Osteocyte (in vitro differentiated cells): ENCODE data around the gene OXCT1. TPM values are rescaled to one million over a fixed set of nuclear protein-coding genes. Genes with fewer than 3 reads are reported as not detected.

Source experiments
- DNase-seq: peaks from one replicate; pipeline ENCODE4 v3.0.0; 2021; ENCODE audit warnings: mixed read lengths; ENCODE audit not compliant: unreplicated experiment; ENCODE audit errors: extremely low spot score
- H3K27ac Mint-ChIP-seq: one replicate; pipeline ENCODE4 v1.8.0; 2021; ENCODE audit warnings: mild to moderate bottlenecking, mixed read lengths; ENCODE audit not compliant: unreplicated experiment
- H3K27me3 Mint-ChIP-seq: one replicate; pipeline ENCODE4 v1.8.0; 2021; ENCODE audit warnings: mixed read lengths; ENCODE audit not compliant: unreplicated experiment
- H3K36me3 Mint-ChIP-seq: one replicate; pipeline ENCODE4 v1.8.0; 2021; ENCODE audit warnings: mixed read lengths; ENCODE audit not compliant: unreplicated experiment
- H3K4me1 Mint-ChIP-seq: one replicate; pipeline ENCODE4 v1.8.0; 2021; ENCODE audit warnings: mixed read lengths; ENCODE audit not compliant: unreplicated experiment
- H3K4me3 Mint-ChIP-seq: one replicate; pipeline ENCODE4 v1.8.0; 2021; ENCODE audit warnings: mild to moderate bottlenecking, moderate library complexity, mixed read lengths; ENCODE audit not compliant: unreplicated experiment
- H3K9me3 Mint-ChIP-seq: one replicate; pipeline ENCODE4 v1.8.0; 2021; ENCODE audit warnings: mixed read lengths; ENCODE audit not compliant: unreplicated experiment
- CTCF ChIP-seq: fragments of 200-600 bp; sonication (generic); IDR thresholded peaks from 2 replicates; pipeline ENCODE4 v1.5.0; 2021; ENCODE audit warnings: antibody characterized with exemption, mild to moderate bottlenecking, moderate library complexity
- total RNA-seq: library from RNA; stranded (reverse); gene quantifications from 2 replicates; pipeline ENCODE4 v1.2.1, GENCODE V29; 2021

The OXCT1 gene
- total RNA-seq, 1 donor from 2014 or later, result 41.9 TPM

DNA sequence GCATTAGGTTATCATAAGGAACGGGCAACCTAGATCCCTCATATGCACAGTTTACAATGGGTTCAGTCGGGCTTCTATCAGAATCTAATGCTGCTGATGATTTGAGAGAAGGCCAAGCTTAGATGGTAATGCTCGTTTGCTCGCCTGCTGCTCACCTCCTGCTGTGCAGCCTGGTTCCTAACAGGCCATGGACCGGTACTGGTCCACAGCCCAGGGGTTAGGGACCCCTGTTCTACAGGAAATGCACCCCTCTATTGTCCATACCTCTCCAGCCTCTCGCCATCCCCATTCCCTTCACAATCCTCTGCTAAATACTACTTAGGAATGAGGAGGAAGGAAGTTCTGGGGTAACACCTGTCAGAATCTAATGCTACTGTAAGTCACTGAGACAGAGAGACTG, 75.1 kb downstream of the OXCT1 start:
- H3K4me3 Mint-ChIP-seq, result no peak overlapping the region
- no peak for DNase-seq
- peaks cover 15% of the 10 kb centered on the region for H3K36me3 Mint-ChIP-seq
- no peaks in the 10 kb centered on the region for H3K27me3 Mint-ChIP-seq
- no peak for TF ChIP-seq CTCF
- peaks cover 66% of the 10 kb centered on the region for H3K4me1 Mint-ChIP-seq
- no peaks in the 10 kb centered on the region for H3K9me3 Mint-ChIP-seq
- H3K27ac Mint-ChIP-seq, result peak overlapping the region; percentile 96

- Mint-ChIP-seq H3K9me3 (no peaks in the 10 kb centered on the region), H3K4me3 (no peak overlapping the region), H3K27ac (peak overlapping the region; percentile 96), H3K27me3 (no peaks in the 10 kb centered on the region), H3K4me1 (peaks cover 70% of the 10 kb centered on the region), H3K36me3 (peaks cover 9% of the 10 kb centered on the region)
- no peak for TF ChIP-seq CTCF
- no peak for DNase-seq
Measured at GRCh38 chr5:41794471-41794870, 75.8 kb downstream of the OXCT1 start.

DNA sequence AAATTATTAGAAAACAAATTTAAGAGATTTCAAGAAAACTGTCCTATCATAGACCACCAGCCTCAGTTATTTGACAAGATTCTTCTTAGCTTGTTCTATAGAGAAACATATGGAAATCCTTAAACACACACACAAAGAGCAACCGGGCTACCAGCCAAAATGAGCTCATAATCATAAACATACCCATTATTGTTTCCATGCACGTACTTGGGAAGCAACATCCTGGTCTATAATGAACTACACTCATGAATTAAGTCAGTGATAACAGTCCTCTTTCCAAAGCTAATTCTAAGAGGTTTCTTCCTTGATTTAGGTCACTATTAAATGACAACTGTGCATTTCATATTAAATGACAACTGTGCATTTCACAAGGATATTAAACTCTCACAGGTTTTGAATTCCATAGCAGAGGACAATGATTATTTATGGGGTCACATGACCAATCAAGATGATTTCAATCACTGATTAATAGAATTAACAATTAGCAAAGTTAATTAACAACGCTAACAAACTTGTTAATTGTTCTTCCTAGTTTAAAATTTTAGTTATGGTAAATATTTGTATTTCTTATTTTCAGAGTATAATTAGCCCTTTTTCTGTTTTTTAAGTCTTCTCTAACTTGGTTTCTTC, 77.0 kb downstream of the OXCT1 start:
- Mint-ChIP-seq H3K27ac (peak overlapping the region; percentile 96), H3K36me3 (peaks cover 5% of the 10 kb centered on the region), H3K4me3 (no peak overlapping the region), H3K4me1 (peaks cover 82% of the 10 kb centered on the region), H3K27me3 (no peaks in the 10 kb centered on the region), H3K9me3 (no peaks in the 10 kb centered on the region)
- TF ChIP-seq CTCF, result no peak
- DNase-seq, result no peak

GRCh38 chr5:41790038-41790776, 80.0 kb downstream of the OXCT1 start:
- Mint-ChIP-seq H3K36me3 (no peaks in the 10 kb centered on the region), H3K4me3 (peak overlapping the region; percentile 53), H3K27ac (peak overlapping the region; percentile 91), H3K4me1 (peaks cover 95% of the 10 kb centered on the region), H3K9me3 (no peaks in the 10 kb centered on the region), H3K27me3 (no peaks in the 10 kb centered on the region)
- TF ChIP-seq CTCF, result no peak
- no peak for DNase-seq

DNA sequence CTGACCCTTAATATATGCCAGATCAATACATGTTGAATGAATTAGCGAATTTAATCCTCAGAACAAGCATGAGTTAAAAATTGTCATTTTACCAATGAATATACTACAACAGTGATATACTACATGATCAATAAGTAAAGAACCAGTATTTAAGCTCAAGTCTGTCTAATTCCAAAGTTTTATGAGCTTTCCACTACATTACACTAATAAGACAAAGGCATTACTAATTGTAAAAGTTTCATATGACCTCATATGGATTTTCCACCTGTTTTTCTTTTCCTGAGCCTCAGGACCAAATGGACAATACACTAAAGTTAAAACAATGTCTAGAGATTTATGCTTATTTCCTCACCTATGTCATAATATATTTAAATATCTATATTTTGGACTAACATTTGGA, 80.8 kb downstream of the OXCT1 start:
- DNase-seq, result no peak
- Mint-ChIP-seq H3K9me3 (no peaks in the 10 kb centered on the region), H3K36me3 (peaks cover under 1% of the 10 kb centered on the region), H3K4me1 (peaks cover 94% of the 10 kb centered on the region), H3K27me3 (no peaks in the 10 kb centered on the region), H3K4me3 (peak overlapping the region; percentile 41), H3K27ac (peak overlapping the region; percentile 91)
- TF ChIP-seq CTCF, result no peak
